Activated CD4-positive, alpha-beta T cell treated with anti-CD3 and anti-CD28 coated beads, Interleukin-2, amount 50 U/mL, for 24 hours (primary cell): ENCODE data around the gene EPB42.
"Not testable (repeated sequence)": the region's sequence is repeated elsewhere in the genome, so short reads cannot be mapped to it uniquely, and the experiment has no call there.

Experiments
- DNase-seq, 2 donors: peaks; one replicate each; pipeline ENCODE4 v3.0.0-alpha.2; 2020; ENCODE audit warnings: low read depth in 1 of 2, low spot score in 1 of 2

Gene EPB42

DNA sequence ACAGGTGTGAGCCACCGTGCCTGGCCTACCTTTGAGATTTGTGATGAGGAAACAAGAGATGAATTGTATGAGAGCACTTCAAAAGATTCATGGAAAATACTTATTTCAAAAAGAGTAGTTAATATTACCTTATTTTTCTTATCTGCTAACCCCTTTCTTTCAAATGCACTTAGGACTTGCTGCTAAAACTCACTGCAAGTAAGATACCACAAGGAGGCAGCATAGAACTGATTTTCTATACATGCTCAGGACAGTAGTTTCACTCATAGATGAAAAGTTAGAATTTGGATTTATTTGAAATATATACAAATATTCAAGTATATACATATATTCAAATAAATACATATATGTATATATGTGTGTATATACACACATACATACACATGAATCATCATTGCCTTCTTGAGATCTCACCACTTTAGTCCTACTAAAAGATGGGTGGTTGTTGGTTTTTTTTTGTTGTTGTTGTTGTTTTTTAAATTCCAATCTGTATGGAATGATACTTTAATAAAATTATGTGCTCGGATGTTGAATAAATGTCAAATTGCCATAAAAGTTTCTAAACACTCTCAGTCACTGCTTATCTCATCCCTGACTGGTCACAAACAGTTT lies 33.2 kb downstream of the EPB42 start:
- no peak for DNase-seq

DNA sequence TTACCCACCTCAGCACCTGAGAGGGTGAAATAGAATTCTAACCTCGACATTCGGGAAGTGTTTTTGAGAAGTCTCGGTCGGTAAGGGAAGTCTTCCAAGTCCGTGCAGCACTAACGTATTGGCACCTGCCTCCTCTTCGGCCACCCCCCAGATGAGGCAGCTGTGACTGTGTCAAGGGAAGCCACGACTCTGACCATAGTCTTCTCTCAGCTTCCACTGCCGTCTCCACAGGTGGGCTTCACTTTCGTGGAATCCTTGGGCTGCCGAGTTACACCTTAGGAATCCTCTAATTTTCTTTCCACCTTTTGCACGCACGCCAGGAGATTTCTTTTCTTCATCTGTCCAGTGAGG lies 34.8 kb downstream of the EPB42 start:
- DNase-seq: peak in 1 of 2 donors; percentile 11

DNA sequence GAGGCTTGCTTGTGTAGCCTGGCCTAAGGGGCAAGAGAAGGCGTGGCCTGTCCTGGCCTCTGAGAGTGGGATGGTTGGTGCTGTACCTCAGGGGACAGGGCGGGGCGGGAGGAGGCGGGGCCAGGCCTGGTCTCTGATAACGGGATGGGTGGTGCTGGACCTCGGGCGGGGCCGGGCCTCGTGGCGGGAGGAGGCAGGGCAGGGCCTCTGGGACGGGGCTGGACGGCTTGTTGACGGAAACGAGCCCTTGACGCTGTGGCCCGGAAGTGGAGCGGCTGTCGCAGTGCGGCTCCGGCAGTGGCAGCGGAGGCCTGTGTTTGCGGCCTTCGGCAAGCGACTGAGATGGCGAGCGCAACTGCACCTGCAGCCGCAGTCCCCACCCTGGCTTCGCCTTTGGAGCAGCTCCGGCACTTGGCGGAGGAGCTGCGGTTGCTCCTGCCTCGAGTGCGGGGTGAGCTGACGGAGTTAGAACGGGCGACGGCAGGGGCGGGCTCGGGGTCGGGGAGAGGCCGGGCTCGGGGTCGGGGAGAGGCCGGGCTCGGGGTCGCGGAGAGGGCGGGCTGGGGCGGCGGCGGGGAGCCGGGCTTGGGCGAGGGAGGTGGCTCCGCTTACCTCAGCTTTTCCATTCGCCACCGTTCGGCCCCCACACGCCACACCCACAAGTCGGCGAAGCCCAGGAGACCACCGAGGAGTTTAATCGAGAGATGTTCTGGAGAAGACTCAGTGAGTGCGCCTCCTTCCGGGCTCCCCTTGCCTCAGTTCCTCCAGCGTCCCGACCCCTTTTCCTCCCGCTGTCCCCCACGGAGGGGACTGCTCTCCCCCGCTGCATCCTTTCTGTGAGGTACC lies 35.4 kb downstream of the EPB42 start, which contains the start of gene CCNDBP1:
CCNDBP1 (plus strand) TSS at position 247 of the 846 bp plus-strand sequence; CDS start at position 343, 96 bp downstream.
- peak; percentile 65 to 84 for DNase-seq

DNA sequence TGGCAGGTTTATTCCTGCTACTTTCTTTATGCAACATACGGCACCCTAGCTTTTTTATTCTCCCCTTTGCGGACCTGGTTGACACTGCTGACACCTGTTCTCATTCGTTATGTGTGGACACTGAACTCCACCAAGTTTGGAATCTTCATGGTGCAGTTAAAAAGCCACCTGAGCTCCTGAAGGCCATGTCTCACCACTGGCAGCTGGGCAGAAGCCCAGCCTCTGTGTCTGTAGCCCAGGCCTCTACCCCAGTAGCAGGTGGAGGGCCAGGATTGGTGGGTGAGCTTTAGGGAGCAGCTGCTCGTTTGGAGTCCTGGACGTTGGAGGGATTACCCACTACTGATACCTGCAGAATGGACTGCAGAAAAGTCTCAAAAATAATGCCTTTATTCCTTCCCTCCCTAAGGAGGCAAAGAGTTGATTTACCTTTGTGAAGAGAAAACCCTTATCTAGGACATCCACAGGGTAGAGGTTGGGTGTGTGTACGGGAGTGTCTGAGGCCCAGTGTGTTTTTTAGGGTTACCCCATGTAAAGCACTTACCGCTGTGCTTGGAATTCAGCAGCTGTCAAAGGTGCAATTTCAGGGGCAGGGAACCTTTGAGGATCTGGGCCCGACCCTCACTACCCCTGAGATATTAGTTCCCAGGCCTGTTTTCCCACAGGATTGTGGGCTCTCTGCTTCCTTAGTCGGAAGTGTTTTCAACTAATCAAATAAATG lies 36.3 kb downstream of the EPB42 start:
- DNase-seq: no peak

DNA sequence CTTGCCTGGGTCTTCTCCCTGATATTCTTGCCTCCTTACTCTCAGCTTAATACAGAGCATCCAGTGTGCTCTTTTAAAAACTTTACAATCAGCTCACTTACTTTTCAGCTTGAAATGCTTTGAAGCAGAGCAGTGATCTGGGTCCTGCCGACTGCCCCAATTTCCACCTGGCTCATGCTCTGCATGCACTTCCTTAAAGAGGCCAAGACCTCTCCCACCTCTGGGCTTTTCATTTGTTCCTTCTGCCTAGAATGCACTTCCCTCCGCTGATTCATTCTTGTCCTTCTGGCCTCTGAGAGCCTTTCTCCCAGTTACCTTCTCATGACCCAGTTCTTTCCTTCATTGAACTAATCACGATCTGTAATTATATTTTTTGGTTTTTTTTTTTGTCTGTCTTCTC lies 37.5 kb downstream of the EPB42 start:
- DNase-seq: no peak

DNA sequence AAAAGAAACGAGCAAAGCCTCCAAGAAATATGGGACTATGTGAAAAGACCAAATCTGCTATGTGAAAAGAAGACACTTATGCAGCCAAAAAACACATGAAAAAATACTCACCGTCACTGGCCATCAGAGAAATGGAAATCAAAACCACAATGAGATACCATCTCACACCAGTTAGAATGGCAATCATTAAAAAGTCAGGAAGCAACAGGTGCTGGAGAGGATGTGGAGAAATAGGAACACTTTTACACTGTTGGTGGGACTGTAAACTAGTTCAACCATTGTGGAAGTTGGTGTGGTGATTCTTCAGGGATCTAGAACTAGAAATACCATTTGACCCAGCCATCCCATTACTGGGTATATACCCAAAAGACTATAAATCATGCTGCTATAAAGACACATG lies 43.7 kb downstream of the EPB42 start:
- not testable (repeated sequence) for DNase-seq

DNA sequence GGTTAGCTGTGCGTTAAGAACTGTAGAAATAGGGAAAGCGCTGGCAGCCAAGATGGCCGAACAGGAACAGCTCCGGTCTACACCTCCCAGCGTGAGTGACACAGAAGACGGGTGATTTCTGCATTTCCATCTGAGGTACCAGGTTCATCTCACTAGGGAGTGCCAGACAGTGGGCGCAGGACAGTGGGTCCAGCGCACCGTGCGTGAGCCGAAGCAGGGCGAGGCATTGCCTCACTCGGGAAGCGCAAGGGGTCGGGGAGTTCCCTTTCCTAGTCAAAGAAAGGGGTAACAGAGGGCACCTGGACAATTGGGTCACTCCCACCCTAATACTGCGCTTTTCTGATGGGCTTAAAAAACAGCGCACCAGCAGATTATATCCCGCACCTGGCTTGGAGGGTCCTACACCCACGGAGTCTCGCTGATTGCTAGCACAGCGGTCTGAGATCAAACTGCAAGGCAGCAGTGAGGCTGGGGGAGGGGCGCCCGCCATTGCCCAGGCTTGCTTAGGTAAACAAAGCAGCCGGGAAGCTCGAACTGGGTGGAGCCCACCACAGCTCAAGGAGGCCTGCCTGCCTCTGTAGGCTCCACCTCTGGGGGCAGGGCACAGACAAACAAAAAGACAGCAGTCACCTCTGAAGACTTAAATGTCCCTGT lies 45.0 kb downstream of the EPB42 start:
- DNase-seq: not testable (repeated sequence)

DNA sequence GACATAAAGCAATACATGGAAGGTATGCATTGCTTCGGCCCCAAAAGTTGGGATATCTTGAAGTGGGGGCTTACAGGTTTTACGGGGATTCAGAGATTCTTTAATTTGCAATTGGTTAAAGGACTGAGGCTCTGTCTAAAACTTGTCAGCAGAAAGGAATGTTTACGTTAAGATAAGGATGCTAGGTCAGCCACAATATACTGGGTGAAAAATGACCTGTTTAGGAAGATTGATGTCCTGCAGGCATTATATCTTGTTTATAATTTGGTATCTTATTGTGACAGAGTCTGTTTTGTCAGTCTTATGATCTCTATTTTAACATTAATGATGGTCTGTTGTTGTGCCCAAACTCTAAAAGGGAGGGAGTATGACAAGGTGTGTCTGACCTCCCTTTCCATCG lies 50.9 kb downstream of the EPB42 start:
- DNase-seq: no peak

DNA sequence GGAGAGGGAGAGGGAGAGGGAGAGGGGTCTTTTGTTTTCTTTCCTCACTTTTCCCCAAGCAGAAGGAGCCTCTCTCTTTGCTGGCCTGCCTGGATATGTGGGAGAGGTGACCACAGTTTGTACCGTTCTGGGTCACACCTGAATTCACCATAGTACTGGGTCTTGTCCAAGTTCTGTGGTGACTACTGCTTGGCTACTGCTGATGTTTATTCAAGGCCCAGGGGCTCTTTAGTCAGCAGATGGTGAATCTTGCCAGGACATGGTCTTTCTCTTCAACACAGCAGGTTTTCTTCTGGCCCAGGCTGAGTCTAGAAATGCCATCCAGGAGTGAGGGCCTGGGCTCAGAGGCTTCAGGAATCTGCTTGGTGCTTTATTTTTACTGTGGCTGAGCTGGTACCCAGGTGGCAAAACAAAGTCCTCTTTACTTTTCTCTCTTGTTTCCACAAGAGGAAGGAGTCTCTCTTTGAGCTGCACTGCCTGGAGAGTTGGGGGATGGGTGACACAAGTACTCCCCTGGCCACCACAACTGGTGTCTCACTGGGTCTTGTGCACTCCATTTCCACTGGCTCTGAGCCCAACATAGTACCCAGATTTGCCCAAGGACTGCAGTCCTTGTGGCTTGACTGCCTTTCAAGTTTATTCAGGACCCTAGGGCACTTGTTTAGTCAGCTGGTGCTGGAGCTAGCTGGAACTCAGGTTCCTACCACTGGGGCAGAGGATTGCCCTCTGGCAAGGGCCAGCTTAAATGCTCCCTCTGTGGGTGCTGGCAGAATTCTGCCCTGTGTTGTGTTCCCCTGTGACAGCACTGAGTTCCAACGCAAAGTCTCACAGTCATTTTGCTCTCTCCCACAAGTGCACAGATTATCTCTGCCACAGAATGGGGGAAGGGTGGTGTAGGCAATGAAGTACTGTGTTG lies 52.4 kb downstream of the EPB42 start:
- DNase-seq: no peak

DNA sequence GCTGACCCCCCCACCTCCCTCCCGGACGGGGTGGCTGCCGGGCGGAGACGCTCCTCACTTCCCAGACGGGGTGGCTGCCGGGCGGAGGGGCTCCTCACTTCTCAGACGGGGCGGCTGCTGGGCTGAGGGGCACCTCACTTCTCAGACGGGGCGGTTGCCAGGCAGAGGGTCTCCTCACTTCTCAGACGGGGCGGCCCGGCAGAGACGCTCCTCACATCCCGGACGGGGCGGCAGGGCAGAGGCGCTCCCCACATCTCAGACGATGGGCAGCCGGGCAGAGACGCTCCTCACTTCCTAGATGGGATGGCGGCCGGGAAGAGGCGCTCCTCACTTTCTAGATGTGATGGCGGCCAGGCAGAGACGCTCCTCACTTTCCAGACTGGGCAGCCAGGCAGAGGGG lies 53.6 kb downstream of the EPB42 start:
- not testable (repeated sequence) for DNase-seq

DNA sequence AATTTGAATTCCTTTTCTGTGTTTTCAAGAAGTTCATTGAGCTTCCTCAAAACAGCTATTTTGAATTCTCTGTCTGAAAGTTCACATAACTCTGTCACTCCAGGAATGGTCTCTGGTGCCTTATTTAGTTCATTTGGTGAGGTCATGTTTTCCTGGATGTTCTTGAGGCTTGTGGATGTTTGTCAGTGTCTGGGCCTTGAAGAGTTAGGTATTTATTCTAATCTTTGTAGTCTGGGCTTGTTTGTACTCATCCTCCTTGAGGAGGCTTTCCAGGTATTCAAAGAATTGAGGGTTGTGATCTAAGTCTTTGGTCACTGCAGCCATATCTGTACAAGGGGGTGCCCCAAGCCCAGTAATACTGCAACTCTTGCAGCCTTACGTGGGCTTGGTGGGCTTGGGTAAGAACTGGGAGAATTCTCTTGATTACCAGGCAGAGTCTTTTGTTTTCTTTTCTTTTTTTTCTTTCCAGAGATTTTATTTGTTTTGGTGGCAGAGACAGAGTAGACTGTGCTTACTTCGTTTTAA lies 55.0 kb downstream of the EPB42 start:
- DNase-seq: no peak

DNA sequence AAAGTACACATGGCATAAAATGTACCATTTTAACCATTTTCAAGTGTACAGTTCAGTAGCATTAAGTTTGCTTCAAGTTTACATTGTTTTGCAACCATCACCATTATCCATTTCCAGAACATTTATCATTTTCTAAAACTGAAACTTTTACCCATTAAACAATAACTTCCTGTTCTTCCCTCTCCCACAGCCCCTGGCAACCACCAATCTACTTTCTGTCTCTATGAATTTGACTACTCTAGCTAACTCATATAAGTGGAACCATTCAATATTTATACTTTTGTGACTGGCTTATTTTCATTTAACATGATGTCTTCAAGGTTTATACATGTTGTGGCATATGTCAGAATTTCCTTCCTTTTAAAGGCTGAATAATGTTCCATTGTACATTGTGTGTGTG lies 67.5 kb downstream of the EPB42 start:
- no peak for DNase-seq

DNA sequence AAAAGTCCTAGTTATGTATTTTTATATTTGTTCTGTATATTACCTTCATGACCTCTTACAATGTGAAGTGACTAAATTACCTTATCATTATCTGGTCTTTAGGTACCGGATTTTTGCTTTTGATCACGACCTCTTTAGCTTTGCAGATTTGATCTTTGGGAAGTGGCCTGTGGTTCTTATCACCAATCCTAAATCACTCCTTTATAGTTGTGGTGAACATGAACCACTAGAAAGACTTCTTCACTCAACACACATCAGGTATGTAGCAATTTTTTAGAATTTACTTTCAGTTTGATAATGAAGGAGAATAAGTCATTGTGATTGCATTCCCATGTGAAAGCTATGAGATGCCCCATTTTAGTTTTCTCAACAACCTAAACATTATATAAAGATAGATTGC lies 69.1 kb downstream of the EPB42 start:
- DNase-seq: no peak

DNA sequence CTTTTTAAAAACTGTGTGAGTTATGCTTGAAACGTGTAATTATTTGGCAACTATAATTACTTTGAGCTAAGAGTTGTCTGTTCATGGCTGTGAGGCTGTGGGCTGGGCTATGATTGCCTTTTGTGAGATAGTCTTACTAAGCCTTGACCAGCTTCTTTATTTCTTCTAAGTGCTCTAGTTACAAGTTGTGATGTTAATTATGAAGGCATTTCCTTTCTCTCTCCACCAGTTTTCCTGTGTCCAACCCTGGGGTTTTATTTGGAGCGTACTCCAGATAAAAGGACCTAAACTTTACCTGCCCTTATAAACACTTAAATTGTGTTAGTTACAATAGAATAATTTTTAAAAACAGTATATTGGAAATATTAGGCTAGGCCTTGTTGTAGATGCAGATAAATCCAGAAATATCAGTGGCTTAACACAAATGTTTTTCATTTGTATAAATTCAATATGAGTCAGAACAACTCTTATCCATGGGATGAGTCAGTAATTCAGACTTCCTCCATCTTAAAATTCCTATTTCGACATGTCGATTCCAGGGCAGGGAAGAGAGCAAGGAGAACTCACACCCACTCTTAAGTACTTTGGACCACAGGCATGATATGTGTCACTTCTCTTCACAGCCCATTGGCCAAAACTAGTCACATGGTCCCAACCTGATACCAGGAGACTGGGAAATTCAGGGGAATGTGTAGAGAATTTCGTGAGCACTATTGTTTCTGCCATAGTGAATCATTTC lies 70.5 kb downstream of the EPB42 start:
- DNase-seq: no peak
